Osteoblast (primary cell): ENCODE measurements around the gene ZNF775. TPM values are rescaled to one million over a fixed set of nuclear protein-coding genes. Genes with fewer than 3 reads are reported as not detected.

ENCODE experiments used
- DNase-seq: peaks from one replicate; pipeline ENCODE4 v3.0.0; 2011; ENCODE audit warnings: low spot score, mixed read lengths; ENCODE audit not compliant: insufficient read length; ENCODE audit errors: missing footprints
- H2AFZ ChIP-seq: 2 replicates; pipeline ENCODE4 v1.6.0; 2011; ENCODE audit warnings: mild to moderate bottlenecking, low read length
- H3K27ac ChIP-seq: 2 replicates; pipeline ENCODE4 v1.5.1; 2011; ENCODE audit warnings: mild to moderate bottlenecking, low read depth, low read length, moderate library complexity
- H3K27me3 ChIP-seq: 2 replicates; pipeline ENCODE4 v1.6.0; 2012; ENCODE audit warnings: mild to moderate bottlenecking, control low read depth, inconsistent platforms, low read length, moderate library complexity; ENCODE audit not compliant: insufficient read depth
- H3K36me3 ChIP-seq: 2 replicates; pipeline ENCODE4 v1.5.1; 2011; ENCODE audit warnings: mild to moderate bottlenecking, low read length, control low read depth, moderate library complexity; ENCODE audit not compliant: insufficient read depth
- H3K4me1 ChIP-seq: 2 replicates; pipeline ENCODE4 v1.5.1; 2011; ENCODE audit warnings: mild to moderate bottlenecking, low read length, control low read depth, moderate library complexity; ENCODE audit not compliant: insufficient read depth
- H3K4me2 ChIP-seq: 2 replicates; pipeline ENCODE4 v1.6.0; 2011; ENCODE audit warnings: mild to moderate bottlenecking, low read length; ENCODE audit not compliant: insufficient read depth
- H3K4me3 ChIP-seq: fragments of 200-600 bp; sonication (generic); 3 replicates; pipeline ENCODE4 v1.5.1; 2012; ENCODE audit warnings: mild to moderate bottlenecking, low read length, inconsistent platforms; ENCODE audit not compliant: insufficient read depth
- H3K79me2 ChIP-seq: 2 replicates; pipeline ENCODE4 v1.6.0; 2012; ENCODE audit warnings: mild to moderate bottlenecking, low read length, control low read depth, inconsistent platforms; ENCODE audit not compliant: insufficient read depth
- H3K9me3 ChIP-seq: 2 replicates; pipeline ENCODE4 v1.5.1; 2011; ENCODE audit warnings: low read depth, low read length, control low read depth
- H4K20me1 ChIP-seq: 2 replicates; pipeline ENCODE4 v1.6.0; 2012; ENCODE audit warnings: mild to moderate bottlenecking, low read length, control low read depth; ENCODE audit not compliant: insufficient read depth
- total RNA-seq: library from RNA; depleted of rRNA; stranded (reverse); fragments of >200 nt; gene quantifications from 2 replicates; pipeline ENCODE4 v1.2.3, GENCODE V29; 2012
- TF ChIP-seq, protein P1 (sequence below): IDR thresholded peaks from 2 replicates; pipeline ENCODE4 v1.5.1; 2011; ENCODE audit warnings: mild to moderate bottlenecking, low read depth, low read length, moderate library complexity; ENCODE audit errors: extremely low read depth

Gene ZNF775
- total RNA-seq, 1 donor, result 6.2 TPM

DNA sequence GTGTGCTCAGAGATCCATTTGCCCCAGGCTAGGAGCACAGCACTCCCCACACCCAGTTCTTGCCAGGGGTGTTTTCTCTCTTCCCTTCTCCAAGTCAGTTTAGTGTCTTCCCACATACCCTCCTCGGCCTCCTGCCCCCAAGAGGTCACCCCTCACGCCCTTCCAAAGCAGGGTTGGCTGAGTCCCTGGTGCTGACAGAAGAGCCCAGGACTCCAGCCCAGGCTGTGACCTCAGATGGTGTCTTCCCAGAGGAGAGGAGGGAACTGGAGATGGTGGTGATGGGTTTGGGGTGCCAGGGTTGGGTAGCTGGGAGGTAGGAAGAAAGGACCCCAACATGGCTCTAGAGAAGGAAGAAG lies 19.8 kb downstream of the ZNF775 start:
- no peaks in the 10 kb centered on the region for H3K27me3 ChIP-seq
- H3K36me3 ChIP-seq, result no peaks in the 10 kb centered on the region
- no peaks in the 10 kb centered on the region for H4K20me1 ChIP-seq
- H3K9me3 ChIP-seq, result no peaks in the 10 kb centered on the region
- TF ChIP-seq, protein P1, sequence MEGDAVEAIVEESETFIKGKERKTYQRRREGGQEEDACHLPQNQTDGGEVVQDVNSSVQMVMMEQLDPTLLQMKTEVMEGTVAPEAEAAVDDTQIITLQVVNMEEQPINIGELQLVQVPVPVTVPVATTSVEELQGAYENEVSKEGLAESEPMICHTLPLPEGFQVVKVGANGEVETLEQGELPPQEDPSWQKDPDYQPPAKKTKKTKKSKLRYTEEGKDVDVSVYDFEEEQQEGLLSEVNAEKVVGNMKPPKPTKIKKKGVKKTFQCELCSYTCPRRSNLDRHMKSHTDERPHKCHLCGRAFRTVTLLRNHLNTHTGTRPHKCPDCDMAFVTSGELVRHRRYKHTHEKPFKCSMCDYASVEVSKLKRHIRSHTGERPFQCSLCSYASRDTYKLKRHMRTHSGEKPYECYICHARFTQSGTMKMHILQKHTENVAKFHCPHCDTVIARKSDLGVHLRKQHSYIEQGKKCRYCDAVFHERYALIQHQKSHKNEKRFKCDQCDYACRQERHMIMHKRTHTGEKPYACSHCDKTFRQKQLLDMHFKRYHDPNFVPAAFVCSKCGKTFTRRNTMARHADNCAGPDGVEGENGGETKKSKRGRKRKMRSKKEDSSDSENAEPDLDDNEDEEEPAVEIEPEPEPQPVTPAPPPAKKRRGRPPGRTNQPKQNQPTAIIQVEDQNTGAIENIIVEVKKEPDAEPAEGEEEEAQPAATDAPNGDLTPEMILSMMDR, result no peak
- no peak overlapping the region for H3K27ac ChIP-seq
- peak; percentile 71 for DNase-seq
- peaks cover 13% of the 10 kb centered on the region for H3K4me1 ChIP-seq
- no peaks in the 10 kb centered on the region for H3K79me2 ChIP-seq
- H3K4me3 ChIP-seq, result no peak overlapping the region
- no peak overlapping the region for H3K4me2 ChIP-seq
- H2AFZ ChIP-seq, result no peak overlapping the region

DNA sequence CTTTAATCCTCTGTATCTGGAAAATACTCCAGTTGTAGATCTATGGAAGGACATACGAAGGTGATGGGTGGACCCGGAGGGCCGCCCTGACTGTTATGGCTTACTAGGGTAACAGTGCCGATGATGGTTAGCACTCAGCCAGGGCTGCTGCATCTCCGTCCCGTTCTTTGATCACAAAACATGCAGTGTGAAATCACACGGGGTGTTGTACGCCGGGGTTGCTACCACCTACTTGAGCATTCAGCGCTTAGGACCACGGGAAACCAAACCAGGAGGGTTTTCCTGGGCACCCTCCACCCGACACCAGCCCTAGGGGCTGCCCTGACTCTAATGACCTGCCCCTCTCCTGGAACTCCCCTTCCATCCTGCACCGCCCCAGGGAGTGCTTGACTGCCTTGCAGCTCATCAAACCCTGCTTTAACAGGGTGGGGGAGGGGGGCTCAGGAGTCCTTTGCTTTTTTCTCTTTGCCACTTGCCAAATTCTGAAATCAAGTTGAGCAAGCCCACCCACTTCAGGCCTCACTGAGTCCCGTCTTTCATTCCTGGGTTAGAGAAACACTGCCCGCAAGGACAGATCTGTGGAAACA lies 20.4 kb downstream of the ZNF775 start:
- no peak overlapping the region for H3K4me3 ChIP-seq
- H3K27me3 ChIP-seq, result no peaks in the 10 kb centered on the region
- DNase-seq, result no peak
- H4K20me1 ChIP-seq, result no peaks in the 10 kb centered on the region
- H3K9me3 ChIP-seq, result no peaks in the 10 kb centered on the region
- TF ChIP-seq, protein P1, result no peak
- H3K27ac ChIP-seq, result no peak overlapping the region
- no peaks in the 10 kb centered on the region for H3K36me3 ChIP-seq
- H3K4me2 ChIP-seq, result no peak overlapping the region
- peaks cover 18% of the 10 kb centered on the region for H3K4me1 ChIP-seq
- H3K79me2 ChIP-seq, result no peaks in the 10 kb centered on the region
- H2AFZ ChIP-seq, result no peak overlapping the region

GRCh38 chr7:150400008-150400787 lies 21.1 kb downstream of the ZNF775 start:
- peaks cover 21% of the 10 kb centered on the region for H3K4me1 ChIP-seq
- no peak overlapping the region for H3K27ac ChIP-seq
- no peak overlapping the region for H3K4me2 ChIP-seq
- no peaks in the 10 kb centered on the region for H3K79me2 ChIP-seq
- no peaks in the 10 kb centered on the region for H3K9me3 ChIP-seq
- peak; percentile 89 for DNase-seq
- TF ChIP-seq, protein P1, result no peak
- H3K4me3 ChIP-seq, result no peak overlapping the region
- H4K20me1 ChIP-seq, result no peaks in the 10 kb centered on the region
- H3K27me3 ChIP-seq, result no peaks in the 10 kb centered on the region
- no peaks in the 10 kb centered on the region for H3K36me3 ChIP-seq
- H2AFZ ChIP-seq, result no peak overlapping the region

- Histone ChIP-seq H3K4me1 (peaks cover 24% of the 10 kb centered on the region), H3K27me3 (no peaks in the 10 kb centered on the region), H3K79me2 (no peaks in the 10 kb centered on the region), H3K9me3 (no peaks in the 10 kb centered on the region), H3K4me2 (no peak overlapping the region), H2AFZ (no peak overlapping the region), H4K20me1 (no peaks in the 10 kb centered on the region), H3K4me3 (no peak overlapping the region), H3K36me3 (no peaks in the 10 kb centered on the region), H3K27ac (no peak overlapping the region)
- TF ChIP-seq, protein P1, result no peak
- DNase-seq, result no peak
Measured at GRCh38 chr7:150400788-150401423, 21.8 kb downstream of the ZNF775 start.
